Neural progenitor cell (in vitro differentiated cells): ENCODE data around the gene ZNF143. TPM values are rescaled to one million over a fixed set of nuclear protein-coding genes. Genes with fewer than 3 reads are reported as not detected.

ENCODE experiments used
- DNase-seq: peaks from one replicate; pipeline ENCODE4 v3.0.0-alpha.2; 2016; ENCODE audit warnings: low spot score
- H2AFZ ChIP-seq: fragments of 200-600 bp; sonication (generic); replicated peaks from 2 replicates; pipeline ENCODE4 v1.6.1; 2016; ENCODE audit warnings: antibody characterized with exemption
- H3F3A ChIP-seq: fragments of 200-600 bp; sonication (generic); 2 replicates; pipeline ENCODE4 v1.6.1; 2016; ENCODE audit warnings: antibody characterized with exemption, low read depth
- H3K27ac ChIP-seq: fragments of 200-600 bp; sonication (generic); 2 replicates; pipeline ENCODE4 v1.5.1; 2016; ENCODE audit warnings: mild to moderate bottlenecking
- H3K27me3 ChIP-seq: fragments of 200-600 bp; sonication (generic); 2 replicates; pipeline ENCODE4 v1.6.1; 2016; ENCODE audit warnings: mild to moderate bottlenecking, moderate library complexity
- H3K36me3 ChIP-seq: fragments of 200-600 bp; sonication (generic); 2 replicates; pipeline ENCODE4 v1.5.1; 2016
- H3K4me1 ChIP-seq: fragments of 200-600 bp; sonication (generic); 2 replicates; pipeline ENCODE4 v1.6.1; 2016; ENCODE audit warnings: mixed run types
- H3K4me2 ChIP-seq: fragments of 200-600 bp; sonication (generic); 2 replicates; pipeline ENCODE4 v1.6.1; 2016
- H3K4me3 ChIP-seq: fragments of 200-600 bp; sonication (generic); 2 replicates; pipeline ENCODE4 v1.5.1; 2016
- H3K79me2 ChIP-seq: fragments of 200-600 bp; sonication (generic); 2 replicates; pipeline ENCODE4 v1.6.1; 2016; ENCODE audit warnings: low read depth
- H3K9ac ChIP-seq: fragments of 200-600 bp; sonication (generic); 2 replicates; pipeline ENCODE4 v1.6.1; 2016
- H3K9me3 ChIP-seq: fragments of 200-600 bp; sonication (generic); 2 replicates; pipeline ENCODE4 v1.5.1; 2016; ENCODE audit warnings: low read depth
- H4K20me1 ChIP-seq: fragments of 200-600 bp; sonication (generic); 2 replicates; pipeline ENCODE4 v1.6.1; 2016; ENCODE audit warnings: low read depth
- H3K27ac Mint-ChIP-seq: 3 replicates; pipeline ENCODE4 v1.8.0; 2021; ENCODE audit warnings: mixed read lengths
- H3K27me3 Mint-ChIP-seq: 2 replicates; pipeline ENCODE4 v1.8.0; 2022; ENCODE audit warnings: low read depth, mild to moderate bottlenecking, inconsistent platforms, moderate library complexity, mixed read lengths; ENCODE audit not compliant: insufficient read depth
- H3K36me3 Mint-ChIP-seq: 3 replicates; pipeline ENCODE4 v1.8.0; 2021; ENCODE audit warnings: mixed read lengths
- H3K4me1 Mint-ChIP-seq: 3 replicates; pipeline ENCODE4 v1.8.0; 2021; ENCODE audit warnings: mixed read lengths
- H3K4me3 Mint-ChIP-seq: 3 replicates; pipeline ENCODE4 v1.8.0; 2021; ENCODE audit warnings: mild to moderate bottlenecking, moderate library complexity, mixed read lengths
- H3K9me3 Mint-ChIP-seq: 3 replicates; pipeline ENCODE4 v1.8.0; 2020; ENCODE audit warnings: mixed read lengths
- CTCF ChIP-seq: fragments of 200-600 bp; sonication (generic); IDR thresholded peaks from 2 replicates; pipeline ENCODE4 v1.5.1; 2017; ENCODE audit warnings: antibody characterized with exemption, mild to moderate bottlenecking
- EZH2 ChIP-seq: fragments of 200-600 bp; sonication (generic); IDR thresholded peaks from 2 replicates; pipeline ENCODE4 v1.6.1; 2017; ENCODE audit warnings: antibody characterized with exemption, mild to moderate bottlenecking, moderate library complexity
- EZH2phosphoT487 ChIP-seq: fragments of 200-600 bp; sonication (generic); IDR thresholded peaks from 2 replicates; pipeline ENCODE4 v1.6.1; 2017; ENCODE audit warnings: antibody characterized with exemption
- total RNA-seq: library from RNA; depleted of rRNA; stranded (reverse); fragments of >200 nt; gene quantifications from 2 replicates; pipeline ENCODE4 v1.2.3, GENCODE V29; 2015; ENCODE audit warnings: low replicate concordance

Gene ZNF143
- total RNA-seq, 1 donor from 2014 or later, result 56.9 TPM

- Histone ChIP-seq H3K4me3 (no peak overlapping the region), H2AFZ (no peak overlapping the region), H3K36me3 (peaks cover 3% of the 10 kb centered on the region), H3K9ac (no peak overlapping the region), H3K4me2 (peak overlapping the region; percentile 41), H3K79me2 (no peaks in the 10 kb centered on the region), H3K27me3 (no peaks in the 10 kb centered on the region), H3F3A (peaks cover 36% of the 10 kb centered on the region), H3K9me3 (no peaks in the 10 kb centered on the region), H3K27ac (peak overlapping the region; percentile 73), H4K20me1 (no peaks in the 10 kb centered on the region), H3K4me1 (peaks cover 22% of the 10 kb centered on the region)
- Mint-ChIP-seq H3K36me3 (peaks cover 9% of the 10 kb centered on the region), H3K27me3 (no peaks in the 10 kb centered on the region), H3K4me3 (no peak overlapping the region), H3K4me1 (peaks cover 46% of the 10 kb centered on the region), H3K27ac (no peak overlapping the region), H3K9me3 (no peaks in the 10 kb centered on the region)
- TF ChIP-seq CTCF (no peak), EZH2phosphoT487 (no peak), EZH2 (no peak)
- DNase-seq, result peak; percentile 35
Measured at GRCh38 chr11:9530020-9530621, 69.3 kb downstream of the ZNF143 start.

- Histone ChIP-seq H2AFZ (no peak overlapping the region), H4K20me1 (no peaks in the 10 kb centered on the region), H3F3A (peaks cover 36% of the 10 kb centered on the region), H3K9ac (no peak overlapping the region), H3K27me3 (no peaks in the 10 kb centered on the region), H3K36me3 (peaks cover 3% of the 10 kb centered on the region), H3K4me2 (no peak overlapping the region), H3K9me3 (no peaks in the 10 kb centered on the region), H3K4me3 (no peak overlapping the region), H3K4me1 (peaks cover 22% of the 10 kb centered on the region), H3K79me2 (no peaks in the 10 kb centered on the region), H3K27ac (no peak overlapping the region)
- DNase-seq, result no peak
- H3K9me3 Mint-ChIP-seq, result no peaks in the 10 kb centered on the region
- H3K27ac Mint-ChIP-seq, result no peak overlapping the region
- peaks cover 46% of the 10 kb centered on the region for H3K4me1 Mint-ChIP-seq
- peak overlapping the region; percentile 59 for H3K4me3 Mint-ChIP-seq
- H3K36me3 Mint-ChIP-seq, result peaks cover 9% of the 10 kb centered on the region
- TF ChIP-seq EZH2phosphoT487 (no peak), EZH2 (no peak), CTCF (no peak)
- H3K27me3 Mint-ChIP-seq, result no peaks in the 10 kb centered on the region
Measured at GRCh38 chr11:9530901-9531625, 70.3 kb downstream of the ZNF143 start.

- no peak overlapping the region for H3K4me3 ChIP-seq
- DNase-seq, result no peak
- H3K4me2 ChIP-seq, result no peak overlapping the region
- Mint-ChIP-seq H3K27ac (no peak overlapping the region), H3K36me3 (no peaks in the 10 kb centered on the region), H3K9me3 (no peaks in the 10 kb centered on the region), H3K4me3 (no peak overlapping the region), H3K27me3 (no peaks in the 10 kb centered on the region), H3K4me1 (peaks cover 39% of the 10 kb centered on the region)
- peaks cover 31% of the 10 kb centered on the region for H3F3A ChIP-seq
- no peaks in the 10 kb centered on the region for H4K20me1 ChIP-seq
- peaks cover 22% of the 10 kb centered on the region for H3K4me1 ChIP-seq
- H3K79me2 ChIP-seq, result no peaks in the 10 kb centered on the region
- no peak overlapping the region for H3K9ac ChIP-seq
- no peaks in the 10 kb centered on the region for H3K27me3 ChIP-seq
- H3K27ac ChIP-seq, result no peak overlapping the region
- no peaks in the 10 kb centered on the region for H3K9me3 ChIP-seq
- H2AFZ ChIP-seq, result no peak overlapping the region
- H3K36me3 ChIP-seq, result no peaks in the 10 kb centered on the region
- TF ChIP-seq EZH2phosphoT487 (no peak), CTCF (no peak), EZH2 (no peak)
Measured at GRCh38 chr11:9533058-9533457, 72.2 kb downstream of the ZNF143 start.
